GM23338 (cell line): ENCODE results near the gene STIM1.

ENCODE experiments used
- CTCF ChIP-seq, 2 experiments: fragments of 200-600 bp in 1 of 2; sonication (generic) in 1 of 2; conservative IDR thresholded peaks; 2 replicates each; pipeline versions ENCODE4 v1.5.1 to v1.6.1; 2016 to 2017; ENCODE audit warnings: antibody characterized with exemption in 2 of 2, low read depth in 2 of 2, mild to moderate bottlenecking in 2 of 2, moderate library complexity in 1 of 2
- EZH2 ChIP-seq: fragments of 200-600 bp; sonication (generic); IDR thresholded peaks from one replicate; pipeline ENCODE4 v1.8.0; 2017; ENCODE audit warnings: antibody characterized with exemption, mild to moderate bottlenecking, low read depth; ENCODE audit not compliant: unreplicated experiment
- EZH2phosphoT487 ChIP-seq: fragments of 200-600 bp; sonication (generic); IDR thresholded peaks from one replicate; pipeline ENCODE4 v1.8.1; 2018; ENCODE audit warnings: antibody characterized with exemption; ENCODE audit not compliant: unreplicated experiment
- POLR2AphosphoS5 ChIP-seq: IDR thresholded peaks from 2 replicates; pipeline ENCODE4 v1.6.1; 2016; ENCODE audit warnings: antibody characterized with exemption, low read depth

GRCh38 chr11:4138497-4138896, 283.0 kb downstream of the STIM1 start:
- no peak for TF ChIP-seq CTCF (conservative IDR thresholded peaks at IDR 0.05; ENCODE audit: low read depth in 2 of 2)
- TF ChIP-seq EZH2, result no peak
- TF ChIP-seq POLR2AphosphoS5, result no peak
- TF ChIP-seq EZH2phosphoT487, result no peak
